HepG2 (cell line): ENCODE data around the gene RNF14. TPM values are rescaled to one million over a fixed set of nuclear protein-coding genes. Genes with fewer than 3 reads are reported as not detected.

Source experiments
- ATAC-seq: fragments of 200-7000 bp; cut with Tn5 transposase; 3 replicates; pipeline ENCODE4 v1.9.1; 2020; ENCODE audit warnings: mild to moderate bottlenecking, moderate library complexity
- BruUV-seq: library from RNA; stranded (reverse); fragments of 400-500 nt; replicated peaks from 2 replicates; lab custom pipeline; 2021; lab: Mats Ljungman, UMichigan
- CTCF ChIA-PET: fragments of 300-600 bp; formaldehyde crosslinking; extraction: SDS; loops from one replicate; lab custom pipeline; 2021; ENCODE audit warnings: low total read pairs, inconsistent platforms, low intra/inter-chr PET ratio; lab: Yijun Ruan, JAX
- POLR2A ChIA-PET: fragments of 350-600 bp; sonication (Branson Sonifier 250); formaldehyde crosslinking; loops from one replicate; lab custom pipeline; 2020; ENCODE audit warnings: antibody characterized with exemption, inconsistent platforms; lab: Yijun Ruan, JAX
- DNase-seq: peaks from one replicate; pipeline ENCODE4 v3.0.0-alpha.2; 2015; ENCODE audit warnings: low spot score
- FAIRE-seq: peaks from 3 replicates; lab custom pipeline; 2011; peaks lifted over from hg19 to GRCh38; lab: Jason Lieb, UNC
- H2AFZ ChIP-seq: one replicate; pipeline ENCODE4 v1.6.1; 2011; ENCODE audit warnings: low read length, inconsistent platforms
- H3K27ac ChIP-seq: fragments of 300-600 bp; 3 replicates; pipeline ENCODE4 v1.8.0; 2011; ENCODE audit warnings: mixed run types, mild to moderate bottlenecking, mixed read lengths, low read length, inconsistent platforms; ENCODE audit not compliant: insufficient read depth; ENCODE audit errors: extremely low read length
- H3K27me3 ChIP-seq, 2 experiments: fragments of 200-600 bp in 1 of 2; 2 replicates in 1 of 2; 3 replicates in 1 of 2; pipeline versions ENCODE4 v1.6.0 to v1.8.0; 2011; ENCODE audit warnings: low read length in 2 of 2, mild to moderate bottlenecking in 2 of 2, moderate library complexity in 2 of 2, inconsistent platforms in 1 of 2; ENCODE audit not compliant: insufficient read depth in 2 of 2, control insufficient read depth in 1 of 2
- H3K36me3 ChIP-seq, 2 experiments: fragments of 200-600 bp in 1 of 2; replicated peaks in 1 of 2; 2 replicates in 1 of 2; 3 replicates in 1 of 2; pipeline versions ENCODE4 v1.5.1 to v1.8.0; 2011; ENCODE audit warnings: low read length in 2 of 2, inconsistent platforms in 1 of 2; ENCODE audit not compliant: insufficient read depth in 2 of 2, control insufficient read depth in 1 of 2
- H3K4me1 ChIP-seq: 2 replicates; pipeline ENCODE4 v1.5.1; 2012; ENCODE audit warnings: low read length, inconsistent platforms; ENCODE audit not compliant: insufficient read depth
- H3K4me2 ChIP-seq: 2 replicates; pipeline ENCODE4 v1.6.0; 2011; ENCODE audit warnings: low read depth, low read length, inconsistent platforms
- H3K4me3 ChIP-seq, 3 experiments: fragments of 200-600 bp in 1 of 3; sonication (generic), shearing (Covaris generic) in 1 of 3; replicated peaks in 1 of 3; 2 replicates each; pipeline ENCODE4 v1.5.1; 2011 to 2016; ENCODE audit warnings: low read length in 3 of 3, inconsistent platforms in 2 of 3, low read depth in 2 of 3, mild to moderate bottlenecking in 2 of 3, control low read depth in 1 of 3, mixed read lengths in 1 of 3; ENCODE audit not compliant: insufficient read depth in 1 of 3
- H3K79me2 ChIP-seq: one replicate; pipeline ENCODE4 v1.6.1; 2011; ENCODE audit warnings: low read length, inconsistent platforms; ENCODE audit not compliant: insufficient read depth
- H3K9ac ChIP-seq: 2 replicates; pipeline ENCODE4 v1.6.0; 2011; ENCODE audit warnings: mild to moderate bottlenecking, low read depth, low read length, inconsistent platforms; ENCODE audit not compliant: insufficient read depth
- H3K9me3 ChIP-seq: 2 replicates; pipeline ENCODE4 v1.5.1; 2012; ENCODE audit warnings: mild to moderate bottlenecking, low read length
- H4K20me1 ChIP-seq: 2 replicates; pipeline ENCODE4 v1.6.0; 2011; ENCODE audit warnings: inconsistent platforms, mild to moderate bottlenecking, low read length, moderate library complexity; ENCODE audit not compliant: insufficient read depth
- CEBPB ChIP-seq: IDR thresholded peaks from 2 replicates; pipeline ENCODE4 v1.6.1; 2011; ENCODE audit warnings: low read depth, low read length, improper control_type of control experiment, borderline replicate concordance
- FOSL2 ChIP-seq: sonication (generic); formaldehyde crosslinking; IDR thresholded peaks from 2 replicates; pipeline ENCODE4 v1.4.0; 2020; ENCODE audit warnings: missing genetic modification reagents
- JDP2 ChIP-seq: sonication (generic); formaldehyde crosslinking; IDR thresholded peaks from 2 replicates; pipeline ENCODE4 v1.8.1; 2022; ENCODE audit warnings: missing genetic modification reagents, borderline replicate concordance
- MIER2 ChIP-seq: IDR thresholded peaks from 2 replicates; pipeline ENCODE4 v1.6.1; 2016; ENCODE audit warnings: missing biosample characterization, missing genetic modification reagents
- NRL ChIP-seq: sonication (generic); formaldehyde crosslinking; IDR thresholded peaks from 2 replicates; pipeline ENCODE4 v1.5.0; 2020; ENCODE audit warnings: missing genetic modification reagents, mild to moderate bottlenecking, moderate library complexity, borderline replicate concordance
- SP1 ChIP-seq, 2 experiments: fragments of 450-650 bp in 1 of 2; sonication (generic) in 1 of 2; formaldehyde crosslinking in 1 of 2; IDR thresholded peaks; 2 replicates each; pipeline versions ENCODE4 v1.4.0 to v1.6.1; 2016 to 2020; ENCODE audit warnings: missing genetic modification reagents in 1 of 2
- SRSF4 ChIP-seq: fragments of 200-400 bp; formaldehyde crosslinking; IDR thresholded peaks from one replicate; pipeline ENCODE4 v1.6.1; 2018; ENCODE audit warnings: mild to moderate bottlenecking, low read depth, low read length, moderate library complexity; ENCODE audit not compliant: poor library complexity, severe bottlenecking
- ZBTB20 ChIP-seq: sonication (generic); formaldehyde crosslinking; IDR thresholded peaks from 2 replicates; pipeline ENCODE4 v1.8.1; 2023; ENCODE audit warnings: missing genetic modification reagents, low read depth, mild to moderate bottlenecking, borderline replicate concordance
- ZNF253 ChIP-seq: sonication (generic); formaldehyde crosslinking; IDR thresholded peaks from 2 replicates; pipeline ENCODE4 v1.8.0; 2022; ENCODE audit warnings: mild to moderate bottlenecking, missing genetic modification reagents, borderline replicate concordance
- ZNF431 ChIP-seq: sonication (generic); formaldehyde crosslinking; IDR thresholded peaks from 2 replicates; pipeline ENCODE4 v1.9.0; 2022; ENCODE audit warnings: missing genetic modification reagents, low read depth, mild to moderate bottlenecking, borderline replicate concordance
- ZNF496 ChIP-seq: sonication (generic); formaldehyde crosslinking; IDR thresholded peaks from 2 replicates; pipeline ENCODE4 v1.8.1; 2023; ENCODE audit warnings: mild to moderate bottlenecking, moderate library complexity, missing genetic modification reagents; ENCODE audit not compliant: insufficient replicate concordance
- ZNF510 ChIP-seq: sonication (generic); formaldehyde crosslinking; IDR thresholded peaks from 2 replicates; pipeline ENCODE4 v1.4.0; 2020; ENCODE audit warnings: low read depth, mild to moderate bottlenecking, missing genetic modification reagents
- ZNF570 ChIP-seq: sonication (generic); formaldehyde crosslinking; IDR thresholded peaks from 2 replicates; pipeline ENCODE4 v1.4.0; 2020; ENCODE audit warnings: mild to moderate bottlenecking, missing genetic modification reagents, borderline replicate concordance
- ZNF670 ChIP-seq: sonication (generic); formaldehyde crosslinking; IDR thresholded peaks from 2 replicates; pipeline ENCODE4 v1.8.0; 2022; ENCODE audit warnings: mild to moderate bottlenecking, missing genetic modification reagents, borderline replicate concordance
- ZSCAN21 ChIP-seq: sonication (generic); formaldehyde crosslinking; IDR thresholded peaks from 2 replicates; pipeline ENCODE4 v1.8.0; 2022; ENCODE audit warnings: mild to moderate bottlenecking, missing genetic modification reagents, moderate library complexity, borderline replicate concordance
- WGBS: methylation state at CpG from one replicate; pipeline ENCODE4 v1.1.6; 2017; ENCODE audit warnings: low lambda C conversion rate; 5-methylcytosine and 5-hydroxymethylcytosine counted together
- in situ Hi-C: cut with HindIII; loops from 2 replicates; pipeline ENCODE4 v1.10.0; 2017; ENCODE audit warnings: low pct_unique_long_range_greater_than_20kb; ENCODE audit not compliant: extremely low pct_ligation_motif_present
- intact Hi-C: fragments of 100-400 bp; cut with micrococcal nuclease; formaldehyde crosslinking; loops from one replicate; pipeline ENCODE4 v1.10.0; 2022; ENCODE audit not compliant: unreplicated experiment
- polyA plus RNA-seq, 8 experiments: library from polyadenylated mRNA; depleted of rRNA in 3 of 8; stranded (reverse) in 7 of 8; unstranded in 1 of 8; fragments of >200 nt; fragmentation: Illumina TruSeq in 4 of 8; extraction: Trizol in 4 of 8; gene quantifications; 2 replicates each; pipeline versions ENCODE4 v1.2.1 to v1.2.3, GENCODE V29; 2011 to 2016; ENCODE audit warnings: low read depth in 4 of 8, missing spikeins in 1 of 8, mixed read lengths in 1 of 8; ENCODE audit not compliant: insufficient read depth in 1 of 8
- total RNA-seq, 5 experiments: library from RNA; depleted of rRNA; stranded (reverse); fragments of >200 nt; fragmentation: Illumina TruSeq; extraction: Trizol; gene quantifications; 2 replicates each; pipeline ENCODE4 v1.2.3, GENCODE V29; 2016; ENCODE audit warnings: low read depth in 1 of 5
- TF ChIP-seq, protein P1 (sequence below), 2 experiments: fragments of 450-650 bp in 1 of 2; sonication (generic) in 1 of 2; formaldehyde crosslinking; IDR thresholded peaks; 2 replicates each; pipeline versions ENCODE4 v1.5.0 to v1.8.0; 2020 to 2022; ENCODE audit warnings: mild to moderate bottlenecking in 1 of 2, missing genetic modification reagents in 1 of 2
- TF ChIP-seq, protein P2 (sequence below): sonication (generic); formaldehyde crosslinking; IDR thresholded peaks from 2 replicates; pipeline ENCODE4 v1.5.0; 2020; ENCODE audit warnings: missing genetic modification reagents, mild to moderate bottlenecking, borderline replicate concordance

RNF14 gene
- total and polyA plus RNA-seq, 2 of the 13 experiments (the other 11 are each of a cell fraction or from before 2014, with no cell fraction given) = 11.3 to 28.1 TPM

DNA sequence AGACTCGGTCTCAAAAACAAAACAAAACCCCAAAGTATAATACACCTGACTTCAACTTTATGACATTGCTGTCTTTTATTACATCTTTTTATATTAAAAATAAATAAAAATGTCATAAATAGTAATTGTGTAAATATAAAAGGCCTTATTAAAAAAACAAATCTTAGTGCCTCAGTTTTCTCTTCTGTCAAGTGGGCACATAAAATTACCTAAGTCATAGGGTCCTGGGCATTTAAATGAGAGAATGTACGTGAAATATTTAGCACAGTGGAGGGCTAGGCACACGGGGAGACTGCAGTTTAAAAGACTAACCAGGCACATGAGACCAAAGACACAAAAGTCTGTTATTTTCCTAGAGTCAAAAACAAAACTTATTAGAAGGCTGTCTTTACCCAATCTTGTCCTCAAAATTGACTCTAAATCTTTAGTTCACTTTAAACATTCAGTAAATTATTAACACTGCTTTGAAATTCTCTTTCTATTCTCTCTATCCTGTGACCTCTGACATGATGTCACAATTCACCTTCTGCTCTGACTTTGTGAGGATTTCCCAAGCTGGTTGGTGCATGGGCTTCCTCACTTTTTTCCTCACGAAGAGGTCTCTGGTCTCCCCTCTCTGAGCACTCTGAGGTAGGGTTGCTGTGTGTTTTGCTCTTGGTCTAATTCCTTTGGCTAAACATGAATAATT, 2.5 kb upstream of the RNF14 start (continued):
- peak; percentile 28; the same call in 1 of the 2 replicates for TF ChIP-seq CEBPB

DNA sequence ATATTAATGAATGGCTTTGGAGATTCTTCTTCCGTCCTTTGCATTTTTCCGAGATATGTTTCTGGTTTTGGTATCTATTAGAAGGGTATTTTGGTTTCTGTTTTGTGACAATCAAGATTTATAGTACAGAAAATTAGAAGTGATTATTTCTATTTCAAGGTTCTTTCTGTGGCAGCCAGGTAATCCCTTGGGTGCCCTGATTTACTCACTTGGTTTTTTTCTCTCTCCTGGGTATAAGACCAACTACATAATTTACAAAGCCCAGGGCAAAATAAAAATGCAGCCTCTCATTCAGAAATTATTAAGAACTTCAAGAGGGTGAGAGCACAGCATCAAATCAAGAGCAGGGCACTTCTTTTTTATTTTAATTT, 2.0 kb upstream of the RNF14 start:
- in situ Hi-C loops = no loop called here
- Histone ChIP-seq H4K20me1 (no peaks in the 10 kb centered on the region), H3K4me2 (peak overlapping the region; percentile 58), H3K9ac (no peak overlapping the region), H3K9me3 (no peaks in the 10 kb centered on the region)
- TF ChIP-seq ZBTB20 (CRISPR knock-in tag) = no peak
- TF ChIP-seq, protein P1, sequence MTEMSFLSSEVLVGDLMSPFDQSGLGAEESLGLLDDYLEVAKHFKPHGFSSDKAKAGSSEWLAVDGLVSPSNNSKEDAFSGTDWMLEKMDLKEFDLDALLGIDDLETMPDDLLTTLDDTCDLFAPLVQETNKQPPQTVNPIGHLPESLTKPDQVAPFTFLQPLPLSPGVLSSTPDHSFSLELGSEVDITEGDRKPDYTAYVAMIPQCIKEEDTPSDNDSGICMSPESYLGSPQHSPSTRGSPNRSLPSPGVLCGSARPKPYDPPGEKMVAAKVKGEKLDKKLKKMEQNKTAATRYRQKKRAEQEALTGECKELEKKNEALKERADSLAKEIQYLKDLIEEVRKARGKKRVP (CRISPR knock-in tag; IDR thresholded peaks at IDR 0.05) = no peak
- no peak for TF ChIP-seq ZNF570 (CRISPR knock-in tag)
- no peak for TF ChIP-seq ZNF496 (CRISPR knock-in tag)
- TF ChIP-seq ZNF431 (CRISPR knock-in tag) = no peak
- no peak for TF ChIP-seq MIER2 (CRISPR knock-in tag)
- TF ChIP-seq ZNF253 = no peak
- TF ChIP-seq ZNF670 = no peak
- TF ChIP-seq SP1 (IDR thresholded peaks at IDR 0.05) = no peak
- no peak for TF ChIP-seq SP1 (CRISPR knock-in tag; IDR thresholded peaks at IDR 0.05)
- TF ChIP-seq FOSL2 = no peak
- TF ChIP-seq, protein P2, sequence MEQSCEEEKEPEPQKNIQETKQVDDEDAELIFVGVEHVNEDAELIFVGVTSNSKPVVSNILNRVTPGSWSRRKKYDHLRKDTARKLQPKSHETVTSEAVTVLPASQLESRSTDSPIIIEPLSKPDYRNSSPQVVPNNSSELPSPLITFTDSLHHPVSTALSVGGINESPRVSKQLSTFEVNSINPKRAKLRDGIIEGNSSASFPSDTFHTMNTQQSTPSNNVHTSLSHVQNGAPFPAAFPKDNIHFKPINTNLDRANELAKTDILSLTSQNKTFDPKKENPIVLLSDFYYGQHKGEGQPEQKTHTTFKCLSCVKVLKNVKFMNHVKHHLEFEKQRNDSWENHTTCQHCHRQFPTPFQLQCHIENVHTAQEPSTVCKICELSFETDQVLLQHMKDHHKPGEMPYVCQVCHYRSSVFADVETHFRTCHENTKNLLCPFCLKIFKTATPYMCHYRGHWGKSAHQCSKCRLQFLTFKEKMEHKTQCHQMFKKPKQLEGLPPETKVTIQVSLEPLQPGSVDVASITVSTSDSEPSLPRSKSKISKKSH (CRISPR knock-in tag) = no peak
- no peak for TF ChIP-seq NRL (CRISPR knock-in tag)
- TF ChIP-seq ZNF510 = no peak
- TF ChIP-seq JDP2 (CRISPR knock-in tag) = no peak
- no peak for TF ChIP-seq SRSF4
- no peak for TF ChIP-seq ZSCAN21 (CRISPR knock-in tag)
- TF ChIP-seq, all 625 proteins: peak for 0
- Histone ChIP-seq H3K27ac (no peak overlapping the region), H3K79me2 (peaks cover 4% of the 10 kb centered on the region), H2AFZ (no peak overlapping the region), H3K27me3 (no peaks in the 10 kb centered on the region; a peak in 2 of 5 replicates), H3K4me1 (peaks cover 46% of the 10 kb centered on the region), H3K4me3 (no peak overlapping the region), H3K36me3 (no peaks in the 10 kb centered on the region)
- WGBS = 63% methylated on average over 2 of the region's 2 CpGs
- intact Hi-C loops = no loop called here
- FAIRE-seq = no peak
- ChIA-PET CTCF (no interaction called here), POLR2A (interaction anchor here (1.2 kb wide), 1 partner anchor 43 kb away, joined by 5 read pairs; the partner anchor contains the start of gene DELE1)
- no peak for ATAC-seq
- DNase-seq = no peak
- no TSS peak for BruUV-seq
